ENCODE results near the gene CLOCK.

The CLOCK gene

DNA sequence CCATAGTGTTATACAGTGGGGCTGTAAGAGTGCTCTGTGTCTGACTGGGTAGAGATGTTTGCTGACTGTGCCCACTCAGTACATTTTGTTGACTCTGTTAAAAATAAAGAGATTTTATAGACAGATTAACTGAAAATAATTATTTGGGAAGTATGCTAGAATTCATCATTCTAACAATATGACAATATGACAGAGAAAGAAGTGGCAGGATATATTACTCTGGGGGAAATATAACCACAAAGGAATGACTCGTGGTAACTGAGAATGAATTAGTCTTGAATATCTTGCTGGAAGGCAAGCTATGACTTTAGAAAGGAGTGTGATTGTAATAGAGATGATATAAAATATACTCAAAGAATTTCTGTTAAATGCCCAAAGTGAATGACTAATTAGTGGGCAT, 104.2 kb downstream of the CLOCK start (continued):
- TF ChIP-seq ZBTB48 (tag by site-specific recombination; IDR thresholded peaks at IDR 0.05) (no peak), OSR2 (tag by site-specific recombination; IDR thresholded peaks at IDR 0.05) (no peak), FEZF1 (tag by site-specific recombination; IDR thresholded peaks at IDR 0.05) (no peak), ZEB2 (tag by site-specific recombination; IDR thresholded peaks at IDR 0.05) (no peak)

DNA sequence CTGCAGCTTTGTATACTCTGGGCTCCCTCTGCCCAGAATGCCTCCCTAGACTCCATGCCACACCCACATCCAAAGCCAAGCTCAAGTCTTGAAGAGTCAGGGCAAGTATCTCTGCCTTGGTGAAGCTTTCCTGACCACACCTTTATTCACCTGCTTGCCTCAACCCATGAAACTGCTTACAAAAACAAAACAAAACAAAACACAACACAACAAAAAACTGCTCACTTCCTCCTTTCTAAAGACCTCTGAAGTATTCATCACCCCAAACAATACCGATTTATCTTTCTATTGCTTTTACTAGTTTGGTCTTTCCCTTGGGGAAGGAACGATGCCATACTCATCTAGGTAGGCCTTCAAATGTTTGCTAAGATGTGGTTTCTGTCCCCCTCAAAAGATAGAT, 105.9 kb downstream of the CLOCK start:
- CTCF ChIA-PET: no interaction called here
- Histone ChIP-seq H3K4me3 (ENCODE audit: low read depth, low read length) (no peak overlapping the region), H3K36me3 (ENCODE audit: control insufficient read depth in 2 of 2, insufficient read depth in 1 of 2, low read length in 2 of 2) (peaks cover 0 to 78% of the 10 kb centered on the region in 2 experiments; a peak in 1 of 3 replicates), H3K27ac (ENCODE audit: extremely low read depth, low read depth, low read length) (no peak overlapping the region), H3K9me3 (ENCODE audit: control insufficient read depth, insufficient read depth, low read depth, low read length) (no peaks in the 10 kb centered on the region), H3K4me1 (ENCODE audit: control insufficient read depth, insufficient read depth, low read length) (no peaks in the 10 kb centered on the region)
- TF ChIP-seq RBAK (tag by site-specific recombination; IDR thresholded peaks at IDR 0.05): no peak
- TF ChIP-seq, protein P1, sequence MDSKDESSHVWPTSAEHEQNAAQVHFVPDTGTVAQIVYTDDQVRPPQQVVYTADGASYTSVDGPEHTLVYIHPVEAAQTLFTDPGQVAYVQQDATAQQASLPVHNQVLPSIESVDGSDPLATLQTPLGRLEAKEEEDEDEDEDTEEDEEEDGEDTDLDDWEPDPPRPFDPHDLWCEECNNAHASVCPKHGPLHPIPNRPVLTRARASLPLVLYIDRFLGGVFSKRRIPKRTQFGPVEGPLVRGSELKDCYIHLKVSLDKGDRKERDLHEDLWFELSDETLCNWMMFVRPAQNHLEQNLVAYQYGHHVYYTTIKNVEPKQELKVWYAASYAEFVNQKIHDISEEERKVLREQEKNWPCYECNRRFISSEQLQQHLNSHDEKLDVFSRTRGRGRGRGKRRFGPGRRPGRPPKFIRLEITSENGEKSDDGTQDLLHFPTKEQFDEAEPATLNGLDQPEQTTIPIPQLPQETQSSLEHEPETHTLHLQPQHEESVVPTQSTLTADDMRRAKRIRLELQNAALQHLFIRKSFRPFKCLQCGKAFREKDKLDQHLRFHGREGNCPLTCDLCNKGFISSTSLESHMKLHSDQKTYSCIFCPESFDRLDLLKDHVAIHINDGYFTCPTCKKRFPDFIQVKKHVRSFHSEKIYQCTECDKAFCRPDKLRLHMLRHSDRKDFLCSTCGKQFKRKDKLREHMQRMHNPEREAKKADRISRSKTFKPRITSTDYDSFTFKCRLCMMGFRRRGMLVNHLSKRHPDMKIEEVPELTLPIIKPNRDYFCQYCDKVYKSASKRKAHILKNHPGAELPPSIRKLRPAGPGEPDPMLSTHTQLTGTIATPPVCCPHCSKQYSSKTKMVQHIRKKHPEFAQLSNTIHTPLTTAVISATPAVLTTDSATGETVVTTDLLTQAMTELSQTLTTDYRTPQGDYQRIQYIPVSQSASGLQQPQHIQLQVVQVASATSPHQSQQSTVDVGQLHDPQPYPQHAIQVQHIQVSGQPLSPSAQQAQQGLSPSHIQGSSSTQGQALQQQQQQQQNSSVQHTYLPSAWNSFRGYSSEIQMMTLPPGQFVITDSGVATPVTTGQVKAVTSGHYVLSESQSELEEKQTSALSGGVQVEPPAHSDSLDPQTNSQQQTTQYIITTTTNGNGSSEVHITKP (tag by site-specific recombination; IDR thresholded peaks at IDR 0.05): no peak
- no peak for TF ChIP-seq ZNF660 (tag by site-specific recombination; IDR thresholded peaks at IDR 0.05)
- TF ChIP-seq KLF8 (tag by site-specific recombination; IDR thresholded peaks at IDR 0.05): no peak
- TF ChIP-seq ZNF521 (tag by site-specific recombination; IDR thresholded peaks at IDR 0.05): no peak
- TF ChIP-seq ZNF558 (tag by site-specific recombination; IDR thresholded peaks at IDR 0.05): no peak
- no peak for TF ChIP-seq ZNF645 (tag by site-specific recombination; IDR thresholded peaks at IDR 0.05)
- TF ChIP-seq ZNF350 (tag by site-specific recombination; IDR thresholded peaks at IDR 0.05): no peak
- no peak for TF ChIP-seq ZNF76 (tag by site-specific recombination; IDR thresholded peaks at IDR 0.05; ENCODE audit: borderline replicate concordance, low read depth)
- POLR2A ChIA-PET: no interaction called here

- ChIA-PET CTCF (no interaction called here), POLR2A (interaction anchor here (0.6 kb wide), 1 partner anchor 41 kb away, joined by 7 read pairs; no protein-coding TSS in a partner anchor)
- no peak overlapping the region for H3K27ac ChIP-seq (ENCODE audit: extremely low read depth, low read depth, low read length)
- H3K4me1 ChIP-seq (ENCODE audit: control insufficient read depth, insufficient read depth, low read length): no peaks in the 10 kb centered on the region
- H3K9me3 ChIP-seq (ENCODE audit: control insufficient read depth, insufficient read depth, low read depth, low read length): no peaks in the 10 kb centered on the region
- peaks cover 0 to 85% of the 10 kb centered on the region in 2 experiments; a peak in 1 of 3 replicates for H3K36me3 ChIP-seq (ENCODE audit: control insufficient read depth in 2 of 2, insufficient read depth in 1 of 2, low read length in 2 of 2)
- no peak overlapping the region for H3K4me3 ChIP-seq (ENCODE audit: low read depth, low read length)
- TF ChIP-seq ZNF16 (tag by site-specific recombination; IDR thresholded peaks at IDR 0.05; ENCODE audit: low read depth): no peak
- TF ChIP-seq ZNF133 (tag by site-specific recombination; IDR thresholded peaks at IDR 0.05): no peak
- TF ChIP-seq ZNF654 (tag by site-specific recombination; IDR thresholded peaks at IDR 0.05; ENCODE audit: low read depth): no peak
- no peak for TF ChIP-seq GLI2 (tag by site-specific recombination; IDR thresholded peaks at IDR 0.05; ENCODE audit: borderline replicate concordance, low read depth)
- TF ChIP-seq PRDM1 (tag by site-specific recombination; IDR thresholded peaks at IDR 0.05): no peak
- TF ChIP-seq, protein P2, sequence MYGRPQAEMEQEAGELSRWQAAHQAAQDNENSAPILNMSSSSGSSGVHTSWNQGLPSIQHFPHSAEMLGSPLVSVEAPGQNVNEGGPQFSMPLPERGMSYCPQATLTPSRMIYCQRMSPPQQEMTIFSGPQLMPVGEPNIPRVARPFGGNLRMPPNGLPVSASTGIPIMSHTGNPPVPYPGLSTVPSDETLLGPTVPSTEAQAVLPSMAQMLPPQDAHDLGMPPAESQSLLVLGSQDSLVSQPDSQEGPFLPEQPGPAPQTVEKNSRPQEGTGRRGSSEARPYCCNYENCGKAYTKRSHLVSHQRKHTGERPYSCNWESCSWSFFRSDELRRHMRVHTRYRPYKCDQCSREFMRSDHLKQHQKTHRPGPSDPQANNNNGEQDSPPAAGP (tag by site-specific recombination; IDR thresholded peaks at IDR 0.05): no peak
- TF ChIP-seq, protein P3, sequence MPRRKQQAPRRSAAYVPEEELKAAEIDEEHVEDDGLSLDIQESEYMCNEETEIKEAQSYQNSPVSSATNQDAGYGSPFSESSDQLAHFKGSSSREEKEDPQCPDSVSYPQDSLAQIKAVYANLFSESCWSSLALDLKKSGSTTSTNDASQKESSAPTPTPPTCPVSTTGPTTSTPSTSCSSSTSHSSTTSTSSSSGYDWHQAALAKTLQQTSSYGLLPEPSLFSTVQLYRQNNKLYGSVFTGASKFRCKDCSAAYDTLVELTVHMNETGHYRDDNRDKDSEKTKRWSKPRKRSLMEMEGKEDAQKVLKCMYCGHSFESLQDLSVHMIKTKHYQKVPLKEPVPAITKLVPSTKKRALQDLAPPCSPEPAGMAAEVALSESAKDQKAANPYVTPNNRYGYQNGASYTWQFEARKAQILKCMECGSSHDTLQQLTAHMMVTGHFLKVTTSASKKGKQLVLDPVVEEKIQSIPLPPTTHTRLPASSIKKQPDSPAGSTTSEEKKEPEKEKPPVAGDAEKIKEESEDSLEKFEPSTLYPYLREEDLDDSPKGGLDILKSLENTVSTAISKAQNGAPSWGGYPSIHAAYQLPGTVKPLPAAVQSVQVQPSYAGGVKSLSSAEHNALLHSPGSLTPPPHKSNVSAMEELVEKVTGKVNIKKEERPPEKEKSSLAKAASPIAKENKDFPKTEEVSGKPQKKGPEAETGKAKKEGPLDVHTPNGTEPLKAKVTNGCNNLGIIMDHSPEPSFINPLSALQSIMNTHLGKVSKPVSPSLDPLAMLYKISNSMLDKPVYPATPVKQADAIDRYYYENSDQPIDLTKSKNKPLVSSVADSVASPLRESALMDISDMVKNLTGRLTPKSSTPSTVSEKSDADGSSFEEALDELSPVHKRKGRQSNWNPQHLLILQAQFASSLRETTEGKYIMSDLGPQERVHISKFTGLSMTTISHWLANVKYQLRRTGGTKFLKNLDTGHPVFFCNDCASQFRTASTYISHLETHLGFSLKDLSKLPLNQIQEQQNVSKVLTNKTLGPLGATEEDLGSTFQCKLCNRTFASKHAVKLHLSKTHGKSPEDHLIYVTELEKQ (tag by site-specific recombination; IDR thresholded peaks at IDR 0.05; ENCODE audit: borderline replicate concordance): no peak
- no peak for TF ChIP-seq ZNF791 (tag by site-specific recombination; IDR thresholded peaks at IDR 0.05)
- TF ChIP-seq ZNF18 (tag by site-specific recombination; IDR thresholded peaks at IDR 0.05): no peak
- no peak for TF ChIP-seq ZNF433 (tag by site-specific recombination; IDR thresholded peaks at IDR 0.05; ENCODE audit: low read depth)
- no peak for TF ChIP-seq MZF1 (tag by site-specific recombination; IDR thresholded peaks at IDR 0.05; ENCODE audit: borderline replicate concordance)
- no peak for TF ChIP-seq GLIS2 (tag by site-specific recombination; IDR thresholded peaks at IDR 0.05)
Measured at GRCh38 chr4:55439023-55439422, 107.7 kb downstream of the CLOCK start.

All from HEK293 (cell line).